Tracheal epithelial cell (primary cell): ENCODE data around the gene RARS2. TPM values are rescaled to one million over a fixed set of nuclear protein-coding genes. Genes with fewer than 3 reads are reported as not detected.

Experiments
- total RNA-seq: library from RNA; depleted of rRNA; stranded (reverse); fragments of >200 nt; gene quantifications from 2 replicates; pipeline ENCODE4 v1.2.1, GENCODE V29; 2014

RARS2 gene
- 24.9 and 29.4 TPM in 2 replicates for total RNA-seq

DNA sequence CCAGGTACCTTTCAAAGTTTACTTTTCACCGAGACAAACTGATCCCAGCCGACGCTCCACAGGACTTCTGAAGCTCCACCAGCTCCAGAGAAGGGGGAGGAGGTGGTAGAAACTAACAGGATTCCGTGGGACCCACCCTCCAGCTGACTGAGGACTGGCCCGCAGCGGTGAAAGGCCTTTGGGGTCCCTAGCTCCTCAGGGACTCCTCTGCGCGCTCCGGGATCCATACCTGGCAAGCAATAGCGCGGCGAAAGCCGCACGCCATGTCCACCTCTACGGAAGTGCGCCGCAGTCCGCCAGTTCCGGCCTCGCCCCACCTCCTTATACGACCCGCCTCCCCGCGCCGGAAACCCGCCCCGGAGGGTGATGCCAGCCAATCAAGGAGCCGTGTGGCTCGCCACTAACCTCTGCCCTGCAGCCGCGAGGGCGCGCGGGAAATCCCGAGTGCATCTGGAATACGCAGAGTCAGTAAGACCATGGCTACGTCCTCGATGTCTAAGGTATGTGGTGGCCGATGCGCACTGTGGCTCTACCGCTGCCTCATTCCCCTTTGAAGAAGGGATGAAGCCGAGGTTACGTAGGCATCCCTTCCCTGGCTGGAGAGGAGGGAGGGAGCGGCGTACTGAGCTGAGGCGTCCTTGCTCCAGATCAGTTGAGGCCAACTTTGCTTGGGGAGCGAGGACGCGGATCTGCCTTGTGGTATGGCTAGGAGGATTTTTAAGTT, at the start of gene RARS2, which contains the start of gene ORC3:
TSS of gene RARS2 (minus strand) at position 295 of the 724 bp plus-strand sequence. CDS start at position 265, 30 bp downstream.
TSS of gene ORC3 (plus strand) at position 443 of the 724 bp plus-strand sequence. CDS start at position 477, 34 bp downstream.

GRCh38 chr6:87472525-87473418, 117.0 kb downstream of the RARS2 start, which contains the start of gene SLC35A1:
Gene SLC35A1 (plus strand): TSS chr6:87472974. CDS start chr6:87473004, 30 bp downstream.

Other genes with a start within 250 kb of the RARS2 start
- gene C6orf163, start 245.2 kb downstream of the RARS2 start, total RNA-seq, result 1.4 TPM in 1 of 2 replicates, not detected in the other
- 0.48 TPM in 1 of 2 replicates, not detected in the other for gene CFAP206, start 182.0 kb downstream of the RARS2 start, total RNA-seq
- gene SLC35A1, start 117.0 kb downstream of the RARS2 start, total RNA-seq, result 10.4 and 17.1 TPM in 2 replicates
- 11.3 and 16.4 TPM in 2 replicates for gene ORC3, start 148 bp upstream of the RARS2 start, total RNA-seq
- 19.0 and 27.9 TPM in 2 replicates for gene AKIRIN2, start 112.2 kb upstream of the RARS2 start, total RNA-seq